B cell (primary cell): ENCODE results near the gene CD4. TPM values are rescaled to one million over a fixed set of nuclear protein-coding genes. Genes with fewer than 3 reads are reported as not detected.

ENCODE experiments used
- ATAC-seq: fragments of 200-7000 bp; cut with Tn5 transposase; one replicate; pipeline ENCODE4 v1.10.0; 2021; ENCODE audit warnings: low read depth, mild to moderate bottlenecking, moderate number of reproducible peaks, moderate library complexity
- CTCF ChIA-PET: fragments of 350-600 bp; sonication (Branson Sonifier 250); formaldehyde crosslinking; loops from one replicate; lab custom pipeline; 2021; ENCODE audit warnings: antibody characterized with exemption, inconsistent platforms; lab: Charles Lee
- POLR2A ChIA-PET: fragments of 350-600 bp; sonication (Branson Sonifier 250); formaldehyde crosslinking; loops from one replicate; lab custom pipeline; 2021; ENCODE audit warnings: antibody characterized with exemption; lab: Charles Lee
- DNase-seq: peaks from one replicate; pipeline ENCODE4 v3.0.0; 2013
- H2AFZ ChIP-seq: 2 replicates; pipeline ENCODE4 v1.6.1; 2012; ENCODE audit warnings: mild to moderate bottlenecking, low read depth, low read length; ENCODE audit not compliant: insufficient read depth, poor library complexity, severe bottlenecking
- H3K27ac ChIP-seq, 2 donors: 1 replicate in 1 of 2; 2 replicates in 1 of 2; pipeline ENCODE4 v1.5.1; 2012 to 2013; ENCODE audit warnings: low read length in 2 of 2, mild to moderate bottlenecking in 2 of 2, moderate library complexity in 1 of 2
- H3K27me3 ChIP-seq, 4 experiments: fragments of 200-600 bp in 1 of 4; sonication (generic) in 1 of 4; replicated peaks in 1 of 4; 1 replicate in 2 of 4; 2 replicates in 2 of 4; pipeline versions ENCODE4 v1.6.1 to v1.7.0; 2013 to 2016; ENCODE audit warnings: low read length in 3 of 4, mild to moderate bottlenecking in 2 of 4, mixed read lengths in 1 of 4, moderate library complexity in 1 of 4; ENCODE audit not compliant: insufficient read depth in 4 of 4, control insufficient read depth in 3 of 4; ENCODE audit errors: control extremely low read depth in 1 of 4
- H3K36me3 ChIP-seq, 2 experiments: replicated peaks in 1 of 2; 1 replicate in 1 of 2; 2 replicates in 1 of 2; pipeline versions ENCODE4 v1.6.1 to v1.7.1; 2013; ENCODE audit warnings: low read length in 1 of 2; ENCODE audit not compliant: insufficient read depth in 2 of 2, control insufficient read depth in 1 of 2; ENCODE audit errors: control extremely low read depth in 1 of 2, extremely low read depth in 1 of 2
- H3K4me1 ChIP-seq, 2 donors: fragments of 200-600 bp in 1 of 2; sonication (generic) in 1 of 2; 1 replicate in 1 of 2; 2 replicates in 1 of 2; pipeline versions ENCODE4 v1.5.1 to v1.6.1; 2013 to 2017; ENCODE audit warnings: low read length in 2 of 2; ENCODE audit not compliant: control insufficient read depth in 2 of 2, insufficient read depth in 2 of 2
- H3K4me2 ChIP-seq: replicated peaks from 2 replicates; pipeline ENCODE3; 2012; ENCODE audit warnings: mild to moderate bottlenecking, low read depth, low read length; ENCODE audit not compliant: poor library complexity, severe bottlenecking
- H3K4me3 ChIP-seq, 5 experiments: fragments of 200-600 bp in 1 of 5; sonication (generic) in 1 of 5; 1 replicate in 3 of 5; 2 replicates in 2 of 5; pipeline versions ENCODE4 v1.5.1 to v1.7.0; 2011 to 2016; ENCODE audit warnings: low read length in 4 of 5, mild to moderate bottlenecking in 4 of 5, low read depth in 2 of 5, control low read depth in 1 of 5, moderate library complexity in 1 of 5; ENCODE audit not compliant: insufficient read depth in 1 of 5; ENCODE audit errors: control extremely low read depth in 1 of 5, extremely low read depth in 1 of 5
- H3K79me2 ChIP-seq: fragments of 200-600 bp; sonication (generic); one replicate; pipeline ENCODE4 v1.6.0; 2016; ENCODE audit warnings: low read length; ENCODE audit not compliant: control insufficient read depth, insufficient read depth
- H3K9ac ChIP-seq: fragments of 200-600 bp; sonication (generic); 2 replicates; pipeline ENCODE4 v1.6.1; 2017; ENCODE audit warnings: mild to moderate bottlenecking, low read length, moderate library complexity
- H3K9me3 ChIP-seq, 3 donors: one replicate each; pipeline versions ENCODE4 v1.6.1 to v1.7.1; 2013; ENCODE audit warnings: low read length in 2 of 3; ENCODE audit not compliant: control insufficient read depth in 2 of 3, insufficient read depth in 1 of 3; ENCODE audit errors: control extremely low read depth in 1 of 3
- H4K20me1 ChIP-seq: 2 replicates; pipeline ENCODE4 v1.6.0; 2012; ENCODE audit warnings: mild to moderate bottlenecking, low read length; ENCODE audit not compliant: insufficient read depth, control insufficient read depth, poor library complexity, severe bottlenecking
- H3K27ac Mint-ChIP-seq: one replicate; pipeline ENCODE4 v1.8.0; 2021; ENCODE audit warnings: mixed read lengths
- H3K27me3 Mint-ChIP-seq: one replicate; pipeline ENCODE4 v1.8.0; 2021; ENCODE audit warnings: mixed read lengths
- H3K4me1 Mint-ChIP-seq: one replicate; pipeline ENCODE4 v1.8.0; 2021; ENCODE audit warnings: mixed read lengths
- H3K4me3 Mint-ChIP-seq: one replicate; pipeline ENCODE4 v1.8.0; 2021; ENCODE audit warnings: mixed read lengths
- H3K9me3 Mint-ChIP-seq: one replicate; pipeline ENCODE4 v1.8.0; 2022; ENCODE audit warnings: mixed read lengths; ENCODE audit not compliant: insufficient read depth
- CTCF ChIP-seq: fragments of 200-600 bp; IDR thresholded peaks from one replicate; pipeline ENCODE4 v1.8.0; 2022; ENCODE audit warnings: antibody characterized with exemption, mild to moderate bottlenecking
- EZH2 ChIP-seq: IDR thresholded peaks from 2 replicates; pipeline ENCODE4 v1.6.1; 2012; ENCODE audit warnings: borderline replicate concordance, low read depth, mild to moderate bottlenecking, moderate library complexity, low read length; ENCODE audit not compliant: insufficient read depth, poor library complexity, severe bottlenecking
- WGBS: methylation state at CpG from one replicate; pipeline ENCODE4 v1.1.5; 2013; ENCODE audit warnings: missing lambda C conversion rate; ENCODE audit not compliant: insufficient coverage; 5-methylcytosine and 5-hydroxymethylcytosine counted together
- intact Hi-C: fragments of 100-400 bp; cut with micrococcal nuclease; formaldehyde crosslinking; loops from one replicate; pipeline ENCODE4 v1.10.0; 2022
- polyA plus RNA-seq: library from polyadenylated mRNA; depleted of rRNA; stranded (reverse); fragments of >200 nt; gene quantifications from 2 replicates; pipeline ENCODE4 v1.2.3, GENCODE V29; 2012
- total RNA-seq, 2 donors: library from RNA; stranded (reverse); fragments of 120-200 nt in 1 of 2; gene quantifications; 1 replicate in 1 of 2; 2 replicates in 1 of 2; pipeline versions ENCODE4 v1.2.3 to v1.2.4, GENCODE V29; 2013 to 2022

The CD4 gene
- total and polyA plus RNA-seq, 2 donors (not counting 1 experiment from before 2014, with no cell fraction given) = 0.49 to 2.2 TPM

DNA sequence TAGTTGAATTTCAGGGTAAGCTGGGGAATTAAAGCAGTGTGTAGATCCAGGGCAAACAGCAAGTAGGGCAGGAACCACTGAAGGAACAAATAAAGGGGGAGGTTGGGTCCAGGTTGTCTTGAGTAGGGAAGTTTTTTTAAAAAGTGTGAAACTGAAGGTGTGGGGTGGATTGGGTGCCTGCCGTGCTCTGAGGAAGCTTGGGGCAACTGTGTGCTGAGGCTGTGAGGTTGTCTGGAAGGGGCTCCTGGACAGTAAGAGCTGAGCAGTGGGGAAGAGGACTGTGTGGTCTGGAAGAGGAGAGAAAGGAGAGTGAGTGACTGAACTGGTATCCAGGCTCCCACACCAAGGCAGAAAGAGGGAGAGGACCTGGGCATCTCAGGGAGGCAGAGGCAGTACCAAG lies 21.4 kb downstream of the CD4 start:
- H3K4me3 Mint-ChIP-seq = no peak overlapping the region
- WGBS = 93% methylated on average over 1 of the region's 1 CpG
- no peak for TF ChIP-seq EZH2
- TF ChIP-seq CTCF = no peak
- Histone ChIP-seq H3K4me3 (no peak overlapping the region), H4K20me1 (no peaks in the 10 kb centered on the region), H3K9ac (no peak overlapping the region), H3K27me3 (peaks cover 0 to 13% (median 0%) of the 10 kb centered on the region in 4 experiments), H3K36me3 (no peaks in the 10 kb centered on the region), H2AFZ (no peak overlapping the region), H3K4me1 (peaks cover 0 to 9% of the 10 kb centered on the region in 2 donors), H3K27ac (no peak overlapping the region), H3K4me2 (no peak overlapping the region), H3K9me3 (no peaks in the 10 kb centered on the region), H3K79me2 (no peaks in the 10 kb centered on the region)
- intact Hi-C loops = no loop called here
- peaks cover 10% of the 10 kb centered on the region for H3K27me3 Mint-ChIP-seq
- H3K4me1 Mint-ChIP-seq = peaks cover 8% of the 10 kb centered on the region
- H3K27ac Mint-ChIP-seq = no peak overlapping the region
- DNase-seq (no peak), ATAC-seq (no peak)
- POLR2A ChIA-PET = no interaction called here
- CTCF ChIA-PET = interaction anchor here (0.6 to 3.9 kb wide), 4 partner anchors 21 to 57 kb away, joined by 3 to 13 read pairs (median 3); partner anchors contain the start of gene MLF2
- no peaks in the 10 kb centered on the region for H3K9me3 Mint-ChIP-seq

DNA sequence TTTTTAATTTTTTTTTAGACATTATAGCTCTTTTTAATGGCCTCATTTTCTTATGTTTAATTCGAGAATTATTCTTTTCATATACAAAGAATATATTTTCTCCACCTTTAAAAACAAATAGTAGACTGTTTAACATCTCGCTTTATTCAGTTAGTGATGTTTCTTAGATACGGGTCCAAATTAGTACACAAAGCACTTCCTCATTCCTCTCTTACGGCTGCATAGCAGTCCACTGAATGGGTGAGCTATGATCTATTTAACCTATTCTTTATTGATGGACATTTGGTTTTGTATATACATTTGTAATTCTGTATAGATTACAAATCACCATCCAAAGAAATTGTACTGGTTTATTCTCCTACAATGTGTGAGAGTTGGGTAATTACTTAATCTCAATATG lies 24.0 kb downstream of the CD4 start:
- Histone ChIP-seq H3K79me2 (no peaks in the 10 kb centered on the region), H3K36me3 (no peaks in the 10 kb centered on the region)

More for the DNA sequence above, 24.0 kb downstream of the CD4 start:
- intact Hi-C loops = no loop called here
- ChIA-PET POLR2A (interaction anchor here (0.7 kb wide), 2 partner anchors 29 to 78 kb away, joined by 3 to 4 read pairs; no protein-coding TSS in a partner anchor), CTCF (interaction anchor here (0.9 to 3.9 kb wide), 6 partner anchors 12 to 129 kb away, joined by 3 to 13 read pairs (median 4); partner anchors contain the start of genes MLF2 and P3H3)
- H3K9me3 ChIP-seq = no peaks in the 10 kb centered on the region
- Mint-ChIP-seq H3K4me3 (no peak overlapping the region), H3K4me1 (peaks cover 8% of the 10 kb centered on the region), H3K27ac (no peak overlapping the region), H3K27me3 (peaks cover 22% of the 10 kb centered on the region), H3K9me3 (no peaks in the 10 kb centered on the region)
- WGBS = no CpG with 5 or more reads among the region's 4 CpGs
- DNase-seq = no peak
- no peak overlapping the region for H3K4me3 ChIP-seq
- TF ChIP-seq CTCF = no peak
- TF ChIP-seq EZH2 = no peak
- ATAC-seq = no peak
- no peak overlapping the region for H2AFZ ChIP-seq
- H3K27me3 ChIP-seq = peaks cover 0 to 17% (median 0%) of the 10 kb centered on the region in 4 experiments
- peaks cover 0 to 9% of the 10 kb centered on the region in 2 donors for H3K4me1 ChIP-seq
- H4K20me1 ChIP-seq = no peaks in the 10 kb centered on the region
- no peak overlapping the region for H3K4me2 ChIP-seq
- H3K9ac ChIP-seq = no peak overlapping the region
- H3K27ac ChIP-seq = no peak overlapping the region
